ENCODE data around the gene PGBD5. TPM values are rescaled to one million over a fixed set of nuclear protein-coding genes. Genes with fewer than 3 reads are reported as not detected.

The PGBD5 gene
- total RNA-seq, 1 donor from 2014 or later = 14.7 TPM

- Histone ChIP-seq H3K4me1 (ENCODE audit: insufficient read depth, low read length) (no peaks in the 10 kb centered on the region), H3K9ac (ENCODE audit: low read length) (no peak overlapping the region), H3K79me2 (ENCODE audit: insufficient read depth, low read length) (no peaks in the 10 kb centered on the region), H3K27ac (ENCODE audit: low read depth, low read length) (no peak overlapping the region), H3K4me3 (ENCODE audit: insufficient read depth, low read depth, low read length) (no peak overlapping the region), H3K36me3 (ENCODE audit: insufficient read depth, low read length) (no peaks in the 10 kb centered on the region), H3K9me3 (ENCODE audit: insufficient read depth, low read depth, low read length) (no peaks in the 10 kb centered on the region), H3K27me3 (ENCODE audit: insufficient read depth, low read length) (no peaks in the 10 kb centered on the region), H2AFZ (ENCODE audit: low read depth, low read length) (no peak overlapping the region), H4K20me1 (ENCODE audit: insufficient read depth, low read length) (no peaks in the 10 kb centered on the region), H3K4me2 (ENCODE audit: low read length) (no peak overlapping the region)
- TF ChIP-seq, protein P1, sequence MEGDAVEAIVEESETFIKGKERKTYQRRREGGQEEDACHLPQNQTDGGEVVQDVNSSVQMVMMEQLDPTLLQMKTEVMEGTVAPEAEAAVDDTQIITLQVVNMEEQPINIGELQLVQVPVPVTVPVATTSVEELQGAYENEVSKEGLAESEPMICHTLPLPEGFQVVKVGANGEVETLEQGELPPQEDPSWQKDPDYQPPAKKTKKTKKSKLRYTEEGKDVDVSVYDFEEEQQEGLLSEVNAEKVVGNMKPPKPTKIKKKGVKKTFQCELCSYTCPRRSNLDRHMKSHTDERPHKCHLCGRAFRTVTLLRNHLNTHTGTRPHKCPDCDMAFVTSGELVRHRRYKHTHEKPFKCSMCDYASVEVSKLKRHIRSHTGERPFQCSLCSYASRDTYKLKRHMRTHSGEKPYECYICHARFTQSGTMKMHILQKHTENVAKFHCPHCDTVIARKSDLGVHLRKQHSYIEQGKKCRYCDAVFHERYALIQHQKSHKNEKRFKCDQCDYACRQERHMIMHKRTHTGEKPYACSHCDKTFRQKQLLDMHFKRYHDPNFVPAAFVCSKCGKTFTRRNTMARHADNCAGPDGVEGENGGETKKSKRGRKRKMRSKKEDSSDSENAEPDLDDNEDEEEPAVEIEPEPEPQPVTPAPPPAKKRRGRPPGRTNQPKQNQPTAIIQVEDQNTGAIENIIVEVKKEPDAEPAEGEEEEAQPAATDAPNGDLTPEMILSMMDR (IDR thresholded peaks at IDR 0.05; ENCODE audit: insufficient read depth, low read depth, low read length) = no peak
- no peak for TF ChIP-seq EZH2 (IDR thresholded peaks at IDR 0.05; ENCODE audit: insufficient read depth, low read length)
- H3K27me3 Mint-ChIP-seq (ENCODE audit: low read depth, unreplicated experiment) = no peaks in the 10 kb centered on the region
- FAIRE-seq (no peak), DNase-seq (ENCODE audit: low read depth) (no peak)
- H3K27ac Mint-ChIP-seq (ENCODE audit: unreplicated experiment) = no peak overlapping the region
- no peak overlapping the region for H3K4me3 Mint-ChIP-seq (ENCODE audit: unreplicated experiment)
- H3K36me3 Mint-ChIP-seq (ENCODE audit: low read depth, unreplicated experiment) = peaks cover 4% of the 10 kb centered on the region
- peaks cover 4% of the 10 kb centered on the region for H3K9me3 Mint-ChIP-seq (ENCODE audit: unreplicated experiment)
- peaks cover 17% of the 10 kb centered on the region for H3K4me1 Mint-ChIP-seq (ENCODE audit: low read depth, unreplicated experiment)
These were observed 32.4 kb downstream of the PGBD5 start for GRCh38 chr1:230393722-230394121.

DNA sequence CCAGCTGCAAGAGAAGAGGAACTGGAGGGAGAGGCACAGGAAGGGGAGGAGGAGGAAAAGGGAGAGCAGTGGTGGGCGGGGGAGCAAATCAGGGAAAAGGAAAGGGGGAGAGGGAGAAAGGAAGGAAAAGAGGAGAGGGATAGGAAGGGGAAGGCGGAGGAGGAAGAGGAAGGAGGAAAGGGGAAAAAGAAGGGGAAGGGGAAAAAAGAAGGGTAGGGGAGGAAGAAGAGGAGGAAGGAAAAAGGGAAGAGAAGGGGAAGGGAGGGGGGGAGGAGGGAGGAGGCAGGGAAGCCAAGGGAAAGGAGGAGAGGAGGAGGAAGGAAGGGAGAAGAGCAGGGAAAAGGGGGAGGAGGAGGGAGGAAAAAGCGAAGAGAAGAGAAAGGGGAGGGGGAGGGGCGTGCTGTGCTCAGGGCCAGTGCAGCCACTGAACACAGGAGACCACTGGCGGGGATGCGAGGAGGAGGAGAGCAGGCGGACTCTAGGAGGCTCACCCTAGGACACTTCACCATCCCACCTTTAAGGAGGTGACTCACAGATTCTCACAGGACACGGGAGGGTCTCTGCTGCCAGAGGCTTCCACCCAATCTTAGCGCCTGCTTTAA lies 33.1 kb downstream of the PGBD5 start:
- DNase-seq (ENCODE audit: low read depth) = no peak
- no peaks in the 10 kb centered on the region for H4K20me1 ChIP-seq (ENCODE audit: insufficient read depth, low read length)
- H3K4me2 ChIP-seq (ENCODE audit: low read length) = no peak overlapping the region
- no peaks in the 10 kb centered on the region for H3K79me2 ChIP-seq (ENCODE audit: insufficient read depth, low read length)
- Mint-ChIP-seq H3K4me1 (ENCODE audit: low read depth, unreplicated experiment) (peaks cover 17% of the 10 kb centered on the region), H3K27me3 (ENCODE audit: low read depth, unreplicated experiment) (no peaks in the 10 kb centered on the region), H3K4me3 (ENCODE audit: unreplicated experiment) (no peak overlapping the region), H3K36me3 (ENCODE audit: low read depth, unreplicated experiment) (peaks cover 4% of the 10 kb centered on the region), H3K27ac (ENCODE audit: unreplicated experiment) (no peak overlapping the region), H3K9me3 (ENCODE audit: unreplicated experiment) (peaks cover 4% of the 10 kb centered on the region)
- H3K4me3 ChIP-seq (ENCODE audit: insufficient read depth, low read depth, low read length) = no peak overlapping the region
- no peak overlapping the region for H2AFZ ChIP-seq (ENCODE audit: low read depth, low read length)
- H3K9ac ChIP-seq (ENCODE audit: low read length) = no peak overlapping the region
- no peaks in the 10 kb centered on the region for H3K36me3 ChIP-seq (ENCODE audit: insufficient read depth, low read length)
- H3K4me1 ChIP-seq (ENCODE audit: insufficient read depth, low read length) = no peaks in the 10 kb centered on the region
- H3K27me3 ChIP-seq (ENCODE audit: insufficient read depth, low read length) = no peaks in the 10 kb centered on the region
- no peaks in the 10 kb centered on the region for H3K9me3 ChIP-seq (ENCODE audit: insufficient read depth, low read depth, low read length)
- H3K27ac ChIP-seq (ENCODE audit: low read depth, low read length) = no peak overlapping the region
- FAIRE-seq = no peak
- TF ChIP-seq, protein P1 (IDR thresholded peaks at IDR 0.05; ENCODE audit: insufficient read depth, low read depth, low read length) = no peak

DNA sequence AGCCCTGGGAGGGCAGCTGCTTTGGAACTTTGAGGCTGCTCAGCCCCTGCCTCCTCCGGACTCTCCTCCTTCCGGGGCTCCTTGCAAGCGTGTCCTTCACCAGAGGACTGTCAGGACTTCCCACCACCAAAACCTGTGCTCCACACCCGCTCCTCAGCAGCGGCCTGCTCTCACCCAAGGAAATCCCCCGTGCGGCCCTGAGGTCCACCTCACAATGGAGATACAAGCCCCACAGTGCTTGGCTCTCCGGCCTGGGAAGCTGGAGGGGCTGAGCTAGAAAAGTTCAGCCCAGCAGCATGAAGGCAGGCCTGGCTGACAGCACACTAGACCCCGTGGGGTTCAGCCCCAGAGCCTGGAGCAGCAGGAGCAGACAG lies 33.6 kb downstream of the PGBD5 start:
- Histone ChIP-seq H3K36me3 (ENCODE audit: insufficient read depth, low read length) (no peaks in the 10 kb centered on the region), H3K79me2 (ENCODE audit: insufficient read depth, low read length) (no peaks in the 10 kb centered on the region), H3K27ac (ENCODE audit: low read depth, low read length) (no peak overlapping the region), H3K4me2 (ENCODE audit: low read length) (no peak overlapping the region), H3K4me1 (ENCODE audit: insufficient read depth, low read length) (no peaks in the 10 kb centered on the region), H3K27me3 (ENCODE audit: insufficient read depth, low read length) (no peaks in the 10 kb centered on the region), H3K9ac (ENCODE audit: low read length) (no peak overlapping the region), H2AFZ (ENCODE audit: low read depth, low read length) (no peak overlapping the region), H4K20me1 (ENCODE audit: insufficient read depth, low read length) (no peaks in the 10 kb centered on the region), H3K9me3 (ENCODE audit: insufficient read depth, low read depth, low read length) (no peaks in the 10 kb centered on the region), H3K4me3 (ENCODE audit: insufficient read depth, low read depth, low read length) (no peak overlapping the region)
- H3K27me3 Mint-ChIP-seq (ENCODE audit: low read depth, unreplicated experiment) = no peaks in the 10 kb centered on the region
- peaks cover 4% of the 10 kb centered on the region for H3K9me3 Mint-ChIP-seq (ENCODE audit: unreplicated experiment)
- FAIRE-seq = no peak
- no peak overlapping the region for H3K4me3 Mint-ChIP-seq (ENCODE audit: unreplicated experiment)
- TF ChIP-seq EZH2 (IDR thresholded peaks at IDR 0.05; ENCODE audit: insufficient read depth, low read length) = no peak
- TF ChIP-seq, protein P1 (IDR thresholded peaks at IDR 0.05; ENCODE audit: insufficient read depth, low read depth, low read length) = no peak
- no peak for DNase-seq (ENCODE audit: low read depth)
- peaks cover 4% of the 10 kb centered on the region for H3K36me3 Mint-ChIP-seq (ENCODE audit: low read depth, unreplicated experiment)
- no peak overlapping the region for H3K27ac Mint-ChIP-seq (ENCODE audit: unreplicated experiment)
- H3K4me1 Mint-ChIP-seq (ENCODE audit: low read depth, unreplicated experiment) = peaks cover 17% of the 10 kb centered on the region

Data from astrocyte (in vitro differentiated cells and primary cell).